ENCODE results near the gene NADSYN1.
"Not testable (repeated sequence)": the region's sequence is repeated elsewhere in the genome, so short reads cannot be mapped to it uniquely, and the experiment has no call there.

The NADSYN1 gene

GRCh38 chr11:71420455-71421241 is 32.4 kb upstream of the NADSYN1 start:
- Histone ChIP-seq H2AFZ (ENCODE audit: low read depth, low read length) (no peak overlapping the region), H3K4me2 (ENCODE audit: low read length) (peak overlapping the region; percentile 36; the same call in 1 of the 2 replicates)

GRCh38 chr11:71421392-71421950 is 31.5 kb upstream of the NADSYN1 start:
- peaks cover 26% of the 10 kb centered on the region for H3K27me3 ChIP-seq (ENCODE audit: low read depth, low read length)
- H3K4me1 ChIP-seq (ENCODE audit: low read length), result peaks cover 21% of the 10 kb centered on the region
- H3K27ac ChIP-seq (ENCODE audit: low read length), result no peak overlapping the region
- peak overlapping the region; percentile 36 for H3K4me2 ChIP-seq (ENCODE audit: low read length)
- no peaks in the 10 kb centered on the region for H3K9me3 ChIP-seq (ENCODE audit: insufficient read depth, low read length)
- H3K79me2 ChIP-seq (ENCODE audit: low read length), result no peaks in the 10 kb centered on the region
- H2AFZ ChIP-seq (ENCODE audit: low read depth, low read length), result no peak overlapping the region
- no peak overlapping the region for H3K9ac ChIP-seq (ENCODE audit: low read length)
- H3K36me3 ChIP-seq (replicated peaks; ENCODE audit: low read depth, low read length), result no peaks in the 10 kb centered on the region
- H4K20me1 ChIP-seq (ENCODE audit: insufficient read depth, low read length), result no peaks in the 10 kb centered on the region
- no peak for TF ChIP-seq CTCF (IDR thresholded peaks at IDR 0.05; ENCODE audit: low read depth, low read length)
- TF ChIP-seq EZH2phosphoT487 (IDR thresholded peaks at IDR 0.05; ENCODE audit: low read depth), result no peak
- H3K4me3 ChIP-seq (ENCODE audit: low read length), result no peak overlapping the region

More at GRCh38 chr11:71420455-71421241, 32.4 kb upstream of the NADSYN1 start:
- Histone ChIP-seq H4K20me1 (ENCODE audit: insufficient read depth, low read length) (no peaks in the 10 kb centered on the region), H3K4me1 (ENCODE audit: low read length) (peaks cover 21% of the 10 kb centered on the region), H3K36me3 (replicated peaks; ENCODE audit: low read depth, low read length) (no peaks in the 10 kb centered on the region), H3K9ac (ENCODE audit: low read length) (no peak overlapping the region), H3K9me3 (ENCODE audit: insufficient read depth, low read length) (no peaks in the 10 kb centered on the region), H3K27ac (ENCODE audit: low read length) (no peak overlapping the region), H3K4me3 (ENCODE audit: low read length) (no peak overlapping the region), H3K27me3 (ENCODE audit: low read depth, low read length) (peaks cover 34% of the 10 kb centered on the region), H3K79me2 (ENCODE audit: low read length) (no peaks in the 10 kb centered on the region)
- TF ChIP-seq CTCF (IDR thresholded peaks at IDR 0.05; ENCODE audit: low read depth, low read length), result peak; percentile 94
- TF ChIP-seq EZH2phosphoT487 (IDR thresholded peaks at IDR 0.05; ENCODE audit: low read depth), result no peak

DNA sequence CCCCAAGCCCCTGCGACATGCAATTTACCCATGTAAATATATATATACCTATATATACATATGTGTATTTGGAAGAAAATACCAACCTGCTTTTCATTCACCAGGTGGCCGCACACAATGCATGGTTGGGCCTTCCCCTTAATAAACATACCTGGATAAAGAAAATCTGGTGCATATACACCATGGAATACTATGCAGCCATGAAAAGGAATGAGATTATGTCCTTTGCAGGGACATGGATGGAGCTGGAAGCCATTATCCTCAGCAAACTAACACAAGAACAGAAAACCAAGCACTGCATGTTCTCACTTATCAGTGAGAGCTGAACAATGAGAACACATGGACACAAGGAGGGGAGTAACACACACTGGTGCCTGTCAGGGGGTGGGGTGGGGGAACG is 30.7 kb upstream of the NADSYN1 start:
- not testable (repeated sequence) for H3K9me3 ChIP-seq (ENCODE audit: insufficient read depth, low read length); H3K9ac ChIP-seq (ENCODE audit: low read length); H3K4me3 ChIP-seq (ENCODE audit: low read length); H3K4me2 ChIP-seq (ENCODE audit: low read length); H4K20me1 ChIP-seq (ENCODE audit: insufficient read depth, low read length); H3K79me2 ChIP-seq (ENCODE audit: low read length); H3K36me3 ChIP-seq (replicated peaks; ENCODE audit: low read depth, low read length); H2AFZ ChIP-seq (ENCODE audit: low read depth, low read length); H3K27ac ChIP-seq (ENCODE audit: low read length)
- peaks cover 25% of the 10 kb centered on the region for H3K27me3 ChIP-seq (ENCODE audit: low read depth, low read length)
- H3K4me1 ChIP-seq (ENCODE audit: low read length), result peaks cover 21% of the 10 kb centered on the region

GRCh38 chr11:71423181-71423790 is 29.7 kb upstream of the NADSYN1 start:
- no peaks in the 10 kb centered on the region for H3K9me3 ChIP-seq (ENCODE audit: insufficient read depth, low read length)
- peaks cover 21% of the 10 kb centered on the region for H3K4me1 ChIP-seq (ENCODE audit: low read length)
- no peaks in the 10 kb centered on the region for H4K20me1 ChIP-seq (ENCODE audit: insufficient read depth, low read length)
- no peak overlapping the region for H3K9ac ChIP-seq (ENCODE audit: low read length)
- no peaks in the 10 kb centered on the region for H3K36me3 ChIP-seq (replicated peaks; ENCODE audit: low read depth, low read length)
- H3K79me2 ChIP-seq (ENCODE audit: low read length), result no peaks in the 10 kb centered on the region
- H2AFZ ChIP-seq (ENCODE audit: low read depth, low read length), result no peak overlapping the region
- no peak overlapping the region; the same call in 1 of the 2 replicates for H3K27ac ChIP-seq (ENCODE audit: low read length)
- TF ChIP-seq EZH2phosphoT487 (IDR thresholded peaks at IDR 0.05; ENCODE audit: low read depth), result no peak
- no peak for TF ChIP-seq CTCF (IDR thresholded peaks at IDR 0.05; ENCODE audit: low read depth, low read length)
- H3K4me3 ChIP-seq (ENCODE audit: low read length), result no peak overlapping the region
- peaks cover 17% of the 10 kb centered on the region for H3K27me3 ChIP-seq (ENCODE audit: low read depth, low read length)
- peak overlapping the region; percentile 21 for H3K4me2 ChIP-seq (ENCODE audit: low read length)
